Panc1 (cell line): Measurements from ENCODE around the gene HDHD3. TPM values are rescaled to one million over a fixed set of nuclear protein-coding genes. Genes with fewer than 3 reads are reported as not detected.

Experiments
- ATAC-seq: fragments of 200-7000 bp; cut with Tn5 transposase; 2 replicates; pipeline ENCODE4 v1.9.1; 2020; ENCODE audit warnings: mild to moderate bottlenecking, moderate library complexity
- BruUV-seq: library from RNA; stranded (reverse); fragments of 400-500 nt; replicated peaks from 2 replicates; lab custom pipeline; 2021; lab: Mats Ljungman, UMichigan
- CTCF ChIA-PET: fragments of 300-600 bp; sonication (Branson Sonifier 250); formaldehyde crosslinking; loops from one replicate; lab custom pipeline; 2022; ENCODE audit warnings: antibody characterized with exemption; lab: Charles Lee
- POLR2A ChIA-PET: fragments of 300-600 bp; sonication (Branson Sonifier 250); formaldehyde crosslinking; loops from one replicate; lab custom pipeline; 2022; ENCODE audit warnings: antibody characterized with exemption; lab: Charles Lee
- DNase-seq: peaks from one replicate; pipeline ENCODE4 v3.0.0-alpha.2; 2010; ENCODE audit warnings: low read depth, low spot score
- H3K27ac ChIP-seq: 2 replicates; pipeline ENCODE4 v1.5.1; 2011; ENCODE audit warnings: mild to moderate bottlenecking, low read length, inconsistent platforms
- H3K27me3 ChIP-seq: fragments of 200-500 bp; sonication (Bioruptor generic); 2 replicates; pipeline ENCODE4 v1.6.0; 2014; ENCODE audit warnings: low read length, inconsistent platforms; ENCODE audit not compliant: control insufficient read depth, insufficient read depth
- H3K36me3 ChIP-seq: fragments of 200-500 bp; sonication (Bioruptor generic); 2 replicates; pipeline ENCODE4 v1.5.1; 2014; ENCODE audit warnings: inconsistent platforms, mild to moderate bottlenecking, low read length, moderate library complexity; ENCODE audit not compliant: control insufficient read depth, insufficient read depth
- H3K4me1 ChIP-seq: 2 replicates; pipeline ENCODE4 v1.5.1; 2011; ENCODE audit warnings: inconsistent platforms, mild to moderate bottlenecking, low read length, moderate library complexity; ENCODE audit not compliant: control insufficient read depth, insufficient read depth
- H3K4me3 ChIP-seq, 2 experiments: 2 replicates each; pipeline ENCODE4 v1.5.1; 2011 to 2012; ENCODE audit warnings: low read depth in 2 of 2, low read length in 2 of 2, mild to moderate bottlenecking in 2 of 2, inconsistent platforms in 1 of 2, moderate library complexity in 1 of 2
- H3K9me3 ChIP-seq: fragments of 200-500 bp; sonication (Bioruptor generic); 2 replicates; pipeline ENCODE4 v1.5.1; 2014; ENCODE audit warnings: low read depth, mild to moderate bottlenecking, inconsistent platforms, low read length, moderate library complexity; ENCODE audit not compliant: control insufficient read depth, insufficient read depth
- POLR2AphosphoS5 ChIP-seq: IDR thresholded peaks from 2 replicates; pipeline ENCODE4 v1.6.1; 2012; ENCODE audit warnings: mild to moderate bottlenecking, low read depth, low read length, moderate library complexity
- SIN3A ChIP-seq: IDR thresholded peaks from 2 replicates; pipeline ENCODE4 v1.6.1; 2012; ENCODE audit warnings: low read depth, mild to moderate bottlenecking, low read length, moderate library complexity, borderline replicate concordance; ENCODE audit not compliant: insufficient read depth
- TCF7L2 ChIP-seq: IDR thresholded peaks from 2 replicates; pipeline ENCODE4 v1.6.1; 2011; ENCODE audit warnings: mild to moderate bottlenecking, low read depth, low read length, inconsistent platforms
- in situ Hi-C: cut with HindIII; loops from 2 replicates; pipeline ENCODE4 v1.10.0; 2016; ENCODE audit warnings: low sequenced_read_pairs, low pct_unique_long_range_greater_than_20kb
- intact Hi-C: fragments of 100-400 bp; cut with micrococcal nuclease; formaldehyde crosslinking; loops from one replicate; pipeline ENCODE4 v1.10.0; 2022; ENCODE audit not compliant: unreplicated experiment
- total RNA-seq: library from RNA; stranded (reverse); gene quantifications from one replicate; pipeline ENCODE4 v1.2.1, GENCODE V29; 2021; ENCODE audit not compliant: unreplicated experiment
- TF ChIP-seq, protein P1 (sequence below), 2 experiments: IDR thresholded peaks; 2 replicates each; pipeline ENCODE4 v1.6.1; 2011 to 2012; ENCODE audit warnings: low read depth in 2 of 2, control low read depth in 1 of 2, low read length in 1 of 2, mild to moderate bottlenecking in 1 of 2, moderate library complexity in 1 of 2; ENCODE audit not compliant: insufficient read depth in 1 of 2
- TF ChIP-seq, protein P2 (sequence below): fragments of 450-650 bp; IDR thresholded peaks from 2 replicates; pipeline ENCODE4 v1.5.1; 2017; ENCODE audit warnings: mild to moderate bottlenecking

The HDHD3 gene
- total RNA-seq, 1 experiment from 2014 or later: 14.5 TPM

GRCh38 chr9:113375057-113376023, 1.4 kb downstream of the HDHD3 start:
- H3K27ac ChIP-seq: 0 out of 2 replicates have a peak overlapping the region, but pooled peaks have one; percentile 29
- no peaks in the 10 kb centered on the region for H3K9me3 ChIP-seq
- no peak for ATAC-seq
- H3K4me1 ChIP-seq: no peaks in the 10 kb centered on the region; the same call in 1 of the 2 replicates
- ChIA-PET POLR2A (interaction anchor here (0.6 to 0.7 kb wide), 2 partner anchors 12 to 555 kb away, joined by 3 to 6 read pairs; no protein-coding TSS in a partner anchor), CTCF (no interaction called here)
- intact Hi-C loops: no loop called here
- H3K4me3 ChIP-seq: peak overlapping the region; percentile 76 to 82
- no peak for DNase-seq
- in situ Hi-C loops: no loop called here
- BruUV-seq: TSS peak; percentile 88
- no peaks in the 10 kb centered on the region; the same call in 1 of the 2 replicates for H3K36me3 ChIP-seq
- H3K27me3 ChIP-seq: no peaks in the 10 kb centered on the region
- TF ChIP-seq SIN3A: no peak
- no peak for TF ChIP-seq POLR2AphosphoS5
- TF ChIP-seq TCF7L2: no peak
- TF ChIP-seq, protein P1, sequence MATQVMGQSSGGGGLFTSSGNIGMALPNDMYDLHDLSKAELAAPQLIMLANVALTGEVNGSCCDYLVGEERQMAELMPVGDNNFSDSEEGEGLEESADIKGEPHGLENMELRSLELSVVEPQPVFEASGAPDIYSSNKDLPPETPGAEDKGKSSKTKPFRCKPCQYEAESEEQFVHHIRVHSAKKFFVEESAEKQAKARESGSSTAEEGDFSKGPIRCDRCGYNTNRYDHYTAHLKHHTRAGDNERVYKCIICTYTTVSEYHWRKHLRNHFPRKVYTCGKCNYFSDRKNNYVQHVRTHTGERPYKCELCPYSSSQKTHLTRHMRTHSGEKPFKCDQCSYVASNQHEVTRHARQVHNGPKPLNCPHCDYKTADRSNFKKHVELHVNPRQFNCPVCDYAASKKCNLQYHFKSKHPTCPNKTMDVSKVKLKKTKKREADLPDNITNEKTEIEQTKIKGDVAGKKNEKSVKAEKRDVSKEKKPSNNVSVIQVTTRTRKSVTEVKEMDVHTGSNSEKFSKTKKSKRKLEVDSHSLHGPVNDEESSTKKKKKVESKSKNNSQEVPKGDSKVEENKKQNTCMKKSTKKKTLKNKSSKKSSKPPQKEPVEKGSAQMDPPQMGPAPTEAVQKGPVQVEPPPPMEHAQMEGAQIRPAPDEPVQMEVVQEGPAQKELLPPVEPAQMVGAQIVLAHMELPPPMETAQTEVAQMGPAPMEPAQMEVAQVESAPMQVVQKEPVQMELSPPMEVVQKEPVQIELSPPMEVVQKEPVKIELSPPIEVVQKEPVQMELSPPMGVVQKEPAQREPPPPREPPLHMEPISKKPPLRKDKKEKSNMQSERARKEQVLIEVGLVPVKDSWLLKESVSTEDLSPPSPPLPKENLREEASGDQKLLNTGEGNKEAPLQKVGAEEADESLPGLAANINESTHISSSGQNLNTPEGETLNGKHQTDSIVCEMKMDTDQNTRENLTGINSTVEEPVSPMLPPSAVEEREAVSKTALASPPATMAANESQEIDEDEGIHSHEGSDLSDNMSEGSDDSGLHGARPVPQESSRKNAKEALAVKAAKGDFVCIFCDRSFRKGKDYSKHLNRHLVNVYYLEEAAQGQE (IDR thresholded peaks at IDR 0.05; ENCODE audit: insufficient read depth in 1 of 2, low read depth in 2 of 2, low read length in 1 of 2): no peak
- TF ChIP-seq, protein P2, sequence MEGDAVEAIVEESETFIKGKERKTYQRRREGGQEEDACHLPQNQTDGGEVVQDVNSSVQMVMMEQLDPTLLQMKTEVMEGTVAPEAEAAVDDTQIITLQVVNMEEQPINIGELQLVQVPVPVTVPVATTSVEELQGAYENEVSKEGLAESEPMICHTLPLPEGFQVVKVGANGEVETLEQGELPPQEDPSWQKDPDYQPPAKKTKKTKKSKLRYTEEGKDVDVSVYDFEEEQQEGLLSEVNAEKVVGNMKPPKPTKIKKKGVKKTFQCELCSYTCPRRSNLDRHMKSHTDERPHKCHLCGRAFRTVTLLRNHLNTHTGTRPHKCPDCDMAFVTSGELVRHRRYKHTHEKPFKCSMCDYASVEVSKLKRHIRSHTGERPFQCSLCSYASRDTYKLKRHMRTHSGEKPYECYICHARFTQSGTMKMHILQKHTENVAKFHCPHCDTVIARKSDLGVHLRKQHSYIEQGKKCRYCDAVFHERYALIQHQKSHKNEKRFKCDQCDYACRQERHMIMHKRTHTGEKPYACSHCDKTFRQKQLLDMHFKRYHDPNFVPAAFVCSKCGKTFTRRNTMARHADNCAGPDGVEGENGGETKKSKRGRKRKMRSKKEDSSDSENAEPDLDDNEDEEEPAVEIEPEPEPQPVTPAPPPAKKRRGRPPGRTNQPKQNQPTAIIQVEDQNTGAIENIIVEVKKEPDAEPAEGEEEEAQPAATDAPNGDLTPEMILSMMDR: no peak

GRCh38 chr9:113373676-113374392, 3.0 kb downstream of the HDHD3 start:
- in situ Hi-C loops: no loop called here
- Histone ChIP-seq H3K4me3 (no peak overlapping the region), H3K36me3 (no peaks in the 10 kb centered on the region; the same call in 1 of the 2 replicates), H3K4me1 (no peaks in the 10 kb centered on the region; the same call in 1 of the 2 replicates), H3K27me3 (no peaks in the 10 kb centered on the region), H3K27ac (no peak overlapping the region), H3K9me3 (no peaks in the 10 kb centered on the region)
- intact Hi-C loops: no loop called here
- TF ChIP-seq, protein P1 (IDR thresholded peaks at IDR 0.05; ENCODE audit: insufficient read depth in 1 of 2, low read depth in 2 of 2, low read length in 1 of 2): no peak
- TF ChIP-seq TCF7L2 (no peak), SIN3A (no peak), POLR2AphosphoS5 (no peak)
- TF ChIP-seq, protein P2: no peak
- DNase-seq (no peak), ATAC-seq (no peak)
- ChIA-PET CTCF (no interaction called here), POLR2A (no interaction called here)
- no TSS peak for BruUV-seq
